ENCODE data around the gene SP7.
"Not testable (repeated sequence)": the region's sequence is repeated elsewhere in the genome, so short reads cannot be mapped to it uniquely, and the experiment has no call there.

- not testable (repeated sequence) for TF ChIP-seq CTCF (IDR thresholded peaks at IDR 0.05; ENCODE audit: low read length); EZH2 (optimal IDR thresholded peaks at IDR 0.05; ENCODE audit: low read depth, low read length); EZH2phosphoT487 (IDR thresholded peaks at IDR 0.05; ENCODE audit: low read length)
Measured at GRCh38 chr12:53332339-53332738, 3.8 kb downstream of the SP7 start.
